ENCODE results near the gene WASHC4.
"Not testable (repeated sequence)": the region's sequence is repeated elsewhere in the genome, so short reads cannot be mapped to it uniquely, and the experiment has no call there.

The WASHC4 gene

DNA sequence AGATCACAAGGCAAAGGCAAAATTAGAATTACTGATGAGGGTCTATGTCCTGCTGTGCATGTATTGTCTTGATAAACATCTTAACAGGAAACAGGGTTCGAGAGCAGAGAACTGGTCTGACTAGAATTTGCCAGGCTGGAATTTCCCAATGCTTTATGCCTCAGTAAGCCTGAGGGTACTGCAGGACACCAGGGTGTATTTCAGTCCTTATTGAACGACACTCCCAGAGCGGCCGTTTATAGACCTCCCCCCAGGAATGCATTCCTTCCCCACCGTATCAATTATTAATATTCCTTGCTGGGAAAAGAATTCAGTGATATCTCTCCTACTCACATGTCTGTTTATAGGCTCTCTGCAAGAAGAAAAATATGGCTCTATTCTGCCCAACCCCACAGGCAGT, 12.2 kb upstream of the WASHC4 start:
- DNase-seq: not testable (repeated sequence)

DNA sequence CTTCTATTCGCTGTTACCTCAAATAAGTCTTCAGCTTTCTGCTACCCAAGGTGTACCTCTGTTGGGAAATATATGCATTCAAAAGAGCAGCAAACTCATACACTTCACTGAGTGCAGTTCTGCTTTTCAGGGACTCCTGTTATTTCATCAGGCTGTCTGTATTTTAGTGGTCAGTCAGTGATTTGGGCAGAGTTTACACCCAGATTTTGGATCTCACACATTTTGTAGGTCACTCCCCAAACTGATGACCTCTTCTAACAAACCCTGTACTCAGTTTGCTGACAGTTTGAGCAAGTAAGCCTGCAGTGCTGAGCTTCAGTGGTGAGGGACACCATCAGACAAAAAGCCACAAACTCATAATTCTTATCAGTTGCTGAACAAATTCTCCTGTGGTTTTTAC, 8.2 kb upstream of the WASHC4 start:
- no peak for DNase-seq

DNA sequence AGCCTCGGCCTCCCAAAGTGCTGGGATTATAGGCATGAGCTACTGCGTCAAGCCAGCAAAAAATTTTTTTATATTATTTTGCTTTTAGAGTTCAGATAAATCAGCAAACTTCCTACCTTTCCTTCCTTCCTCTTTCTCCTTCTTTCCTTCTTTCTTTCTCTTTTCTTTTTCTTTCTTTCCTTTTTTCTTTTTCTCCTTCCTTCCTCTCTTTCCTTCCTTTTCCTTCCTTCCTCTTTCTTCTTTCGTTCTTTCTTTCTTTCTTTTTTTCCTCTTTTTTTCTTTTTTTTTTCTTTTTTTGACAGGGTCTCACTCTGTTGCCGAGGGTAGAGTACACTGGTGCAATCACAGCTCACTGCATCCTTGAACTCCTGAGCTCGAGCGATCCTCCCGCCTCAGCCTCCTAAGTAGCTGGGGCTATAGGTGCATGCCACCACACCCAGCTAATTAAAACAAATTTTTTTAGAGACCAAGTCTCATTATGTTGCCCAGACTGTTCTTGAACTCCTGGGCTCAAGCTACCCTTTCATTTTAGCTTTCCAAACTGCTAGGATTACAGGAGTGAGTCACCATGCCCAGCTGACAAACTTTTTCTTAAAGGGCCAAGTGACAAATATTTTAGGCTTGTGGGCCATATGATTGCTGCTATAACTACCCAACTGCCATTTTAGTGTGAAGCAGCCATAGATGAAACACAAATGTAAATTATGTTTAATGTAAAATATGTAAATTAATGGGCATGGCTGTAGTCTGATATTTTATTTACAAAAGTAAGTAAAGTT, 7.1 kb upstream of the WASHC4 start:
- DNase-seq: no peak

DNA sequence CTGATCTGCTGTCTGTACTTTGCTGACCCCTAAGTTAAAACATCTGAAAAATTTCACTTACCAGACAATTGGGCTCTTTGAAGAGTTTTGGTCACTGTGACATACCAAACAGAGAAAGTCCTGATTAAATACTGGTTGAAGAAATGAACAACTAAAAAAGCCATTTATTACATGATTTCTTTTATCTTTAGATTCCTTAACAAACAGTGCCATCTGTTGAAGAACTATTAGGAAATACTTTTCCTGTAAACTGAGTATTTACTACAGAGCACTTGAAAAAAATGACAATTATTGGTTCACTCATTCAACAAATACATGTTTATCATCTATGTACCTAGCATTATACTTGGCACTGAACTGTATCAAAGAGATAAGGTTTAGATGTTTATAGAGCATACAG, 6.5 kb upstream of the WASHC4 start:
- DNase-seq: no peak

DNA sequence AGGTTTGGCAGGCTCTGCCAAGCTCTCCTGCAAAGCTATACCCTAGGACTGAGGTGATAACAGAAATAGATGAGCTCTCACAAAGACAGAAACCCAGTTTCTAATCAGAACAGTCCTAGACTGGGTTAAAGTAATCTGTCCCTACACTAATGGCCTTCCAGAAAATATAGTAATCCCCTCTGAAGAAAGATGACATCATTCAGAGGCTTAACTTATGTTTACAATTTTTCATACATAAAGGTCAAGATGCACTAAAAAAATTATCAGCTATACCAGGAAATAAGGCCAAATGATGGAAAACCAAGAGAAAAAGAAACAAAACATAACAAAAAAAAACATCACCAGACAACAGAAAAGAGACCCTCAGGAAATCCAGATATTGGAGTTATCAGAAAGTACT, 4.9 kb upstream of the WASHC4 start:
- DNase-seq: no peak

DNA sequence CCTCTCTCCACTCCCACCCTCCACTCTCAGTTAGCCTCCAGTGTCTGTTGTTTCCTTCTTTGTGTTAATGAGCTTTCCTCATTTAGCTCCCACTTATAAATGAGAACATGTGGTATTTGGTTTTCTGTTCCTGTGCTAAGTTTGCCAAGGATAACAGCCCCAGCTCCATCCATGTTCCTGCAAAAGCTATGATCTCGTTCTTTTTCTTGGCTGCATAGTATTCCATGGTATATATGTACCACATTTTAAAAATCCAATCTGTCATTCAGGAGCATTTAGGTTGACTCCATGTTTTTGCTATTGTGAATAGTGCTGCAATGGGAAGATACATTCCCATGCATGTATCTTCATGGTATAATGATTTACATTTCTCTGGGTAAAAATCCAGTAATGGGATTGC, 2.8 kb upstream of the WASHC4 start:
- DNase-seq: no peak

DNA sequence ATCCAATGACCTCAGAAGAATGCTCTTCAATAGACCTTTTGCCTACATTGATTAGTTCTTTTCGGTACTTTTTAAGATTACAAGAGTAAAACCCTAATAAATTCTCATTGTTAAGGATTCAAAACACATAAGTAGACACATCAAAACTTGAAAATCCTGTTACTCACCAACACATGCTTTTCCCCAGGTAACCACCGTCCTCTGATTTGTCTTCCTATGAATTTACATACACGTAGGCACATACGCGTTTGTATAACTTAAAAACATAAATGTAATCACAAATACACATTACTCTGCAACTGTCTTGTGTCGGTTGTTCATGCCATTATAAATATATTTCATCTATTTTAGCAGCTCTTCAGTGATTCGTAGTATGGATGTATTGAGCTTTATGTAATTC, 910 bp upstream of the WASHC4 start:
- no peak for DNase-seq

DNA sequence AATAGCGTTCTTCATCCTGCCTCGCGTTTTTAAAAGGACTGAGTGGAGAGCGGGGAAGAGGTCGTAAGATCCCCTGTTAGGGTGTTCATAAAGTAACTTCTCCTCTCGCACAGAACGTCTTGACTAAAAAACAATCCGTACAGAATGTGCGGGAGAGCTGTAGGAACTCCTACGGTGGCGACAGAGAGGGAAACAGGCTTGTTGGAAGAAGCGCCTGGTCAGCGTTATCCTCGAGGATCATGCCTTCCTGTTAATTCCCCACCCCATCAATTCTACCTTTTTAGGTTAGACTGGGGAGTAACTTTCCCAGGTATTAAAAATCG, 399 bp upstream of the WASHC4 start:
- no peak for DNase-seq

DNA sequence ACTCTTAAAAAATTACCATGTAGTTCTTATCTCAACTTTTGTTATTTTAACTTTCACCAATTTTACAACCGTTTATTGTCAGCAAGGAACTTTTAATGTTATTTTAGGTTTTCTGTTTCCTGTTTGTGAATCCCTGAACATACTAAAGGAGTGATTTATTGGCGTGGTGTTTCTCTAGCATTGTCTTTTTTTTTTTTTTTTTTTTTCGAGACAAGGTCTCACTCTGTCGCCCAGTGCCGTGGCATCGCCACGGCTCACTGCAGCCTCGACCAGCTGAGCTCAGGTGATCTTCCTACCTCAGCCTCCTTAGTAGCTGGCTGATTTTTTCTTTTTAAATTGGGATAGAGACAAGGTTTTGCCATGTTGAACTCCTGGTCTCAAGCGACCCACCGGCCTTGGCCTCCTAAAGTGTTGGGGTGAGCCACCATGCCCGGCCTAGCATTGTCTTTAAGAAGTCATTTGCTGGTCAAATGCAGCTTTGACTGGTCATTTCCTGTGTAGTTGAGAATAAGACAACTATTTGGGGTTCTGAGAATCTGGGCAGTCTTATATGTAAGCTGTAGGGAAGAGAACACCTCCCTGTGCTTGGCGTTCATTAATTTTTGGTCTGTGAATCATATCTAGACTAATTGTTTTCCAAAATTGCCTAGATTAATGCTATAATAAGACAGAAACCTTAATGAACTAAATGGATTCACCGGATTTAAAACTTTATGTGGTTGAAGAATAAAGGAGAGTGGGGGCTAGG, 2.1 kb downstream of the WASHC4 start:
- DNase-seq: no peak

DNA sequence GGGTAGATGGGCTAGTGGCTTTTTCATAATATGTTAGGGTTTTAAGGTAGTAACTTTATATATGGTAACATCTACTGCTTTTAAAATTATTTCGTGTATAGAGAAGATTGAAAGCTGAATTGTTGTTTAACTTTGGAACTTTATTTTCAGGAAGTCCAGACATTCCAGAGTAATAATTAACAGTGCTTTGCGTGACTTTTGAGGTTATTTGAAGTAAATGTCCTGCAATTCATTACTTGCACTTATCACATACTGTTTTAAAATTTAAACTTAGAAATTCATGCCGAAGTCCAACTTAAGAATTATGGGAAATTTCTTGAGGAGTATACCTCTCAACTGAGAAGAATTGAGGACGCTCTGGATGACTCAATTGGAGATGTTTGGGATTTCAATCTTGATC, 3.3 kb downstream of the WASHC4 start:
- DNase-seq: no peak

DNA sequence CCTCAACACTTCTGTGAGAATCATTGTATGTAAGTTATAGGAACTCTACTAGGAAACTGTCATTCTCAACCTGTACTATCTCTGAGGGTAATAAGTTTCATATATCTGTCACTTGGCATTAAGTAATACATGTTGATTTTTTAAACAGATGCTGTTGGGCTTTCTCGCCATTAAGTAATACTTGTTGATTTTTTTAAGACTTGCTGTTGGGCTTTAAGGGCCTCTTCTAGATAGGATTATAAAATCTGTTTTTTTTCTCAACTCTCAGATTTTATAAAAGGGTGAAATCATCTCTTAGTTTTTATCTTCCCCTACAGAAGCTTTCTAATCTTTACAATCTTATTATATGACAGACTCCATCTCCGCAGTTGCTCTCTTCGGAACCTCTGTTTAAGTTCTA, 5.6 kb downstream of the WASHC4 start:
- no peak for DNase-seq

DNA sequence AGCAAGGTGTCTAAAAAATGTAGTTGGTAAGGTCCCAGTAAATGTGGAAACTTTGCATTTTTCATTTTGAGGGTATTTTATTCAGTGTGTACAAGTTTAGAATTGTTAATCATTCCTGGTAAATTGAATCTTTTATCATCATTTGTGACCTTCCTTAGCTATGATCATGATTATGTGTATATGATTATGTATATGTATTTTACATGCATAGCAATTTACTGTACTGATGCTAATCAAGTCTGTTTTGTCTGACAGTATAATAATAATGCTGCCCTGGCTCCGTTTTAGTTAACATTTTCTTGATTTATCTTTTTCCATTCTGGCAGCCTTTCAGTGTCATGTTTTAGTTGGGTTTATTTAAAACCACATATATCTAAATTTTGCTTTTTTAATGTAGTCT, 9.4 kb downstream of the WASHC4 start:
- DNase-seq: no peak

DNA sequence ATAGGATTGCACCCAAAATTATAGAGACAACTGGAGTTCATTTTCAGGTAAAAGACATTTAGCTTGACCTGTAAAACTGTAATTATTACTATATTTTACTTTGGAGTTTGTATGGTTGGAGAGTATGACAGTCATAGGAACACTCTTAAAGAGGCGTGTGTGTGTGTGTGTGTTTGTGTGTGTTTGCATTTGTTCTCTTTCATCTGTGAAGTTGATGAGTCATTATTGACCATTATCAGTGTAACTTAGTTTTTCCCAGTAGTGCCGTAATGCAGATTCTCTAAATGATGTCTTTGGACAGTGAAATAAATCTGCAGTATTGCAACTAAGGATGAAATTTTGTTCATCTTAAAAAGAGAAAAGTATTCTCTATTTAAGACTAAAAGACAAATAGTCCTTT, 13.0 kb downstream of the WASHC4 start:
- no peak for DNase-seq

DNA sequence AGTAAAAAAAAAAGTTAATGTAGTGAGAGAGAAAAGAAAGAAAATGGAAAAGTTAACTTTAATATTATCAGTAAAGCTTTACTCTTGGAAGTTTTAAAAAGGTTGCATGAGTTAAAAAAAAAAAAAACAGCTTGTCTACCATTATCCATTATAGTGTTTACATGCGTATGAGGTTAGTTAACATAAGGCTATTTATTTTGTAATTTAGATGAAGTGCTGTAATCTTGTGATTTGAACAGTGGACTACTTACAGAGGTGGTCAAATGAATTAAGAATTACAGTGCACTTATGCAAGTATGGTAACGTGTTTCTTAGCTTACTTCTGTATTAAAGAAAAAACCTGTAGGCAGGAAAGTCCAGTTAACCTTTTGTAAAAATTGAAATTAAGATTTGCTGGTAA, 30.7 kb downstream of the WASHC4 start:
- DNase-seq: no peak

DNA sequence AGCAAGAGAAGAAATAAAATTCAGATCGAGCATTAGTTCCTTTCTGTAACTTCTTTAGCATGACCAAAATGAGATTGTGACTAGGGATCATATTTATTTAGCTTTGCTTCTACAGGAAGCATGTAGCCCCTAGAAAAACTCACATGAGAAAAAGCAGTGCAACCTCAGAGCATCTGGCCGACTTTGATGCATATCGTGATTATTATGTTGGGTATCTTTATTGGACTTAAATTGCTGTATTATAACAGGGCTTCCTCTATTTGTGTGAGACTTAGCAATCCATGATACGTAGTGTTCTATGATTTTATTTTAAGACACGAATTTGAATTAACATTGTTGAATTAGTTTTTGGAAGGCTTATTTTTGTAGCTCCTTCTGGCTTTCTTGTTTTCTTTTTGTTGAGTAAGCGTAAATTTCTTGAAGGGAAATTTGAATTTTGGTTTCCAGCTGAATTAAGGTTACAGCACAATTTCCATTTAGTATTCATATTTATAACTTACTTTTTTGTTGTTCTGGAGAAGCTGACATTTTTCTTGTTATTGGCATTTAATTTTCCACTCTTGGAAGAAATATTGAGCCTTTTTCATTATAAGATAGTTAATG, 33.9 kb downstream of the WASHC4 start:
- no peak for DNase-seq

DNA sequence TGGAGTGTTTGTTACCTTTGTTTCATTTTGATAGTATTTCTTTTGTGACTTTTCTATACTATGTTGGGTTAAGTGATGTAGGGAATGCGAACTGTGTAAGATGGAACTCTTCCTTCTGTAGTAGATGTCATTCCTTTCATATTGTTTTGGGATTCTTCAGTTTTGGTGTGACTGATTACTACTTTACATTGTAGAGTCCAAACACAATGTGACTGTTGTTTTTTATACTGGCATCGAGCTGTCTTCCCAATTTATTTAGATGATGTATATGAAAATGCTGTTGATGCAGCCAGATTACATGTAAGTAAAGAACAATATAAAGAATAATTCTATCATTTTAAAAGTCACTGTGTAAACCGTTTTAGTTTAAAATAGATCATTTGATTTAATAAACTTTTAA, 34.7 kb downstream of the WASHC4 start:
- no peak for DNase-seq

DNA sequence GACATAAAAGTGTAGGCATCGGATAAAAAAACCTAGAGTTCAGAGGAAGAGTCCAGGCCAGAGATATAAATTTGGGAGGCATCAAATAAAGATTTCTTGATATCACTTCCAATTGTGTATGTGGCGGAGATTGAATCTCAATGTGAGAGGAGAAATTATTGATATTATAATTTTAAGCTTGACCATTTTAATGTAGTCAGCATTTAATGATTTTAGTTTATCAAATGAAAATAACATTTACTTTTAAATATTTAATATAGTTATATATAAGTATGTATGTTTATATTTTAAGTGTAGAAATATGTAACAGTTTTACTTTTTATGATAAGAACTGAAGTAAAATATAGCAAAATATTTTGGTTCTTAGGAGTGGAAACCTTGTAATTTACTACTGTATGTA, 48.7 kb downstream of the WASHC4 start:
- DNase-seq: no peak

DNA sequence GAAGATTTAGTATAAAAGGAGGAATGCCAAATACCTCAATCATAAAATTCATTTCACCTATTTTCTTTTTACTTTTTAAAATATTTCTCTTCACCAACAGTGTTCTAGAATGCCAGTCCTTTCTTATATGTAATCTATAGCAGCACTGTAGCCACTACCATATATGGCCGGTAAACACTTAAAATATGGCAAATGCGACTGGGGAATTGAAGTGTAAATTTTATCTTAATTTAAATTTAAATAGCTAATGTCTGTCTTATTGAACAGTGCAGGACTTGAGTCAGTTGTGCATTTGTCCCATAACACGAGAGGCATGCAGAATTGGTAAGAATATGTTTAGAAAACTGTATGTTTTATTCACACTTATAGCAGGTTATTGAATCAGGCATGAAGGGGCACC, 50.1 kb downstream of the WASHC4 start:
- DNase-seq: no peak

DNA sequence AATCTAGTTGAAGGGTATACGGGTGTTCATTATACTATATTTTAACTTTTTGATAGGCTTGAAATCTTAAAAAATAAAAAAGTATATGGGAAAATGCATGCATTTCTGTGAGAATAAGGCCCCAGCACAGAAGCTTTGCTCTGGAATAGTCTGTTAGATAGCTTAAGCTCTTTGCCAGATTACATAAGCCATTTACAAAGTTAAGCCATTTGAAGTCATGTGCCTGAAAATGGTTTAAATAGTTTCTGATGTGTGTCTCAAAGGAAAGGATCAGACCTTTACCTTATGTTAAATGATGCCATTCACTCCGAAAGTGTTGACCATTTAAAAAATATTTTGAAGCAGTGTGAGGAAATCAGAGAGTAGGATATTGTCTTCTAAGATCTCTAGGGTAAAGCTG, 51.3 kb downstream of the WASHC4 start:
- DNase-seq: no peak

DNA sequence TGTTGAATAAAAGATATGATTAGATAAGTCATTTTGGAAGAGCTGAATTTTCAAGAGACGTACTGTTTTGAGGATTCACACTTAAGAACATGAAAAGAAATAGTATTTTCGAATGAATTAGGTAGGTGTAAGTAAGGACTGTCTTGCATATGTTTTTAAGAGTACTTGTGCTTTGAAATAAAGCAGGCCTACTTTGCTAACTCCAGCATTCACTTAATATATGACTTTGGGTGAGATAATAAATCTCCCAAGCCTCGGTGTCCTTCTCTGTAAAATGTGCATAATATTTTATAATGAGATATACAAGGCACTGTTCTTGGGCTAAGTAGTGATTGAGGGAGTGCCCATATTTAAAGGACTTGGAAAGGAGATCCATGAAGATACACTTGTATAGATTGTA, 54.6 kb downstream of the WASHC4 start:
- no peak for DNase-seq

DNA sequence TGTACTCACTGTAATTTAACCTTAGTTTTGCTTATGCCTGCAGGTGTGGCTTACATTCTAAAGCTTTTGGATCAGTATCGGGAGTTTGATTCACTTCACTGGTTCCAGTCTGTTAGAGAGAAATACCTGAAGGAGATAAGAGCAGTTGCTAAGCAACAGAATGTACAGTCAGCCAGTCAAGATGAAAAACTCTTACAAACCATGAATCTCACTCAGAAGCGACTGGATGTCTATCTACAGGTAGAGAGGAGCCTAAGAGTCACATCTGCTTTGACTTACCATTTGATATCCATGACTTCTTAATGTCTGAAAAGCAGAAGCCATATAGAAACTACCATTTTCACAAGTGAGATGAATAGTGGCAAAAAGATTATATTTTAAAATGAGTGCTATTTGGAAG, 56.5 kb downstream of the WASHC4 start:
- DNase-seq: no peak

DNA sequence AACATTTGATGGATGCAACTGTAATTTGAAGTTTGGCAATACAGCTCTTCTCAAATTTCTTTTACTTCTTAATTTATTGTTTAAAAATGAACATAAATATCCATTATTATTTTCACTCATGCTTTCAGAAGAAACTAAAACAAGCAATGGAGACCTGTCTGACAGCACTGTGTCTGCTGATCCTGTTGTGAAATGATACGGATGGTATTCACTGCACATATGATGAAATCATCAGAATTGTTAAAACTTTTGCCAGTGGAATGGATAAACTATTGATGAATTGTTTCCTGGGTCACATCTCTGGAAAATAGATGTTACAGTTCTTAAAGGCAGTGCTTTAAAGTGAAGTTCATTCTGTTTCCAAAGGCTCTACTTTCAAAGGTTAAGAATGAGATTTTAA, 59.2 kb downstream of the WASHC4 start:
- DNase-seq: no peak

DNA sequence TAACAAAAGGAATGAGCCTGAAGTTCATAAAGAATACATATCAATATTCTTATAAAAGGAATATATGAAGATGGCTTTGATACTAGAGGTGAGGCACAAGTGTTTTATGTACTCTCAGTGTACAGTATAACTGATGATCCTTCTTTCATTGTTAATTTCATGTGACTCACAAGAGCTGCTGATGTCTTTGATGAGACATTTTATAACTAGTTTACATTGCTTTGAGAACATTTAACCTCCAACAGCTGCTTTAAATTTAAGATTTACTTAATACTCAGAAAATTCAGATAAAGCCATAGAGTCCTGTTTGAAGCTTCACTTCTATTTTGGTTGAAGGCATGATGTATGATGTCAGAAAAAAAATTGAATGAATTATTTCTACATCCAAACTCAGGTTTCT, 59.8 kb downstream of the WASHC4 start:
- DNase-seq: no peak

DNA sequence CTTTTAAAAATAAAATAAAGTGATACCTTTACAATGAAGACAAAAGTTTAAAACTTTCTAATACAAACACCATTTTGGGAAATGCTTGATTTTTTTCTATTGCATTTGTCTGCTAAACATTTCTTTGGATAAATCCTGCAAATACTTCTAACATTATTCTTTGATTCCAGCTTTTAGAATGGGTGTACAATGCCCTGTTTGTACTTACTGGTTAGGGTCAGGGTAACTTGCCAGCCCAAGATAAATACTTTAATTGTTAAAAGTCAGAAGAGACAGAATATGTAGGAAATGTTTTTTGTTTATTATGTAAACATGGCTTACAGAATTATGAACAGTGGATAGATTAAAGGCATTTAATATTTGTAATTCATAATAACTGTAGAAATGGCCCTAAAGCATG, 60.5 kb downstream of the WASHC4 start:
- DNase-seq: no peak

DNA sequence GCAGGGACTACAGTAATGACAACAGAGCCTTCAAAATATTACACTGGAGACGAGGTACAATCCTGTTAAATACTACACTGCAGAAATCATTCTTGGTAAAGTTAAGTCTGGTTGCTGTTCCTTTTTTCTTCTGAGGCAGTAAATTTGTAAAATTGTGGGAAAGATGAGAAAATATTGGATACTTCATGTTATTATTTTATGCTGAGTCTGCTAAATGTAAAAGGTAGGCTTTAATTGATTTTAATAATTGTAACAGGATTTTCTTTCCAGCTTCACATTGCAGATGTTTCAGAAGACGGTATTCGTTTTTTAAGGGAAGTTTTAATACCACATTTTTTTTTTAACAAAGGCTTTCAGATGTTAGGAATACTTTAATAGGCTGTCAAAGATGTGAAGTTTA, 62.6 kb downstream of the WASHC4 start:
- DNase-seq: no peak

Data from activated CD4-positive, alpha-beta T cell treated with anti-CD3 and anti-CD28 coated beads, Interleukin-2, amount 50 U/mL, for 1 hour (primary cell).